Stomach smooth muscle (tissue), 2 donors: ENCODE data around the gene HYI.

ENCODE experiments used
- H3K27ac ChIP-seq: one replicate; pipeline ENCODE4 v1.7.0; 2013; ENCODE audit warnings: mild to moderate bottlenecking, low read length, inconsistent platforms
- H3K27me3 ChIP-seq, 2 donors: one replicate each; pipeline ENCODE4 v1.7.0; 2013; ENCODE audit warnings: low read length in 2 of 2; ENCODE audit not compliant: insufficient read depth in 2 of 2, control insufficient read depth in 1 of 2
- H3K36me3 ChIP-seq, 2 donors: one replicate each; pipeline ENCODE4 v1.7.0; 2013; ENCODE audit warnings: low read length in 2 of 2; ENCODE audit not compliant: control insufficient read depth in 2 of 2, insufficient read depth in 2 of 2
- H3K4me1 ChIP-seq: one replicate; pipeline ENCODE4 v1.7.0; 2013; ENCODE audit warnings: low read length; ENCODE audit not compliant: control insufficient read depth, insufficient read depth
- H3K4me3 ChIP-seq, 2 donors: one replicate each; pipeline ENCODE4 v1.7.0; 2013; ENCODE audit warnings: low read length in 2 of 2
- H3K9ac ChIP-seq, 2 donors: one replicate each; pipeline ENCODE4 v1.7.0; 2013; ENCODE audit warnings: low read length in 2 of 2, mild to moderate bottlenecking in 1 of 2
- H3K9me3 ChIP-seq, 2 donors: one replicate each; pipeline ENCODE4 v1.7.0; 2013; ENCODE audit warnings: low read length in 2 of 2; ENCODE audit not compliant: control insufficient read depth in 2 of 2
- donor health status: healthy.
- donor health status: Pancreatic carcinoma.

Gene HYI

DNA sequence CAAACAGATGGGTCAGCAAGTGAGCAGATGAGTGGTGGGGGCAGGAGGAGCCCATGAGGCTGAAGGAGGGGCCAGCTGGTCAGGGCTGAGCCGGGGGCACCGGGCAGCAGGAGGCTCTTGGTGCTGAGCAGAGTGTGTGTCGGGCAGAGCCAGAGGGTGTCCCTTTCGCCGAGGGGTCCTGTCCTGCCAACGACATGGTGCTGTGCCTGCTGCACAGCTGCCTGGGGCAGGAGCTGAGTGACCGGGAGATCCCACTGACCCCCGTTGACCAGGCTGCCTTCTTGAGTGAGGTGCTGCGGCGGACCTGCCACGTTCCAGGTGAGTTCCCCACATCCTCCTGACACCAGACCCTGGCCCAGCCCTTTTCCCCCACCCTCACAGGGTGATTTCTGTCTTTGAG is 27.5 kb downstream of the HYI start:
- Histone ChIP-seq H3K4me1 (no peaks in the 10 kb centered on the region), H3K27me3 (no peaks in the 10 kb centered on the region), H3K36me3 (peaks cover 87 to 93% of the 10 kb centered on the region in 2 donors), H3K9ac (no peak overlapping the region), H3K4me3 (no peak overlapping the region), H3K27ac (no peak overlapping the region), H3K9me3 (no peaks in the 10 kb centered on the region)

DNA sequence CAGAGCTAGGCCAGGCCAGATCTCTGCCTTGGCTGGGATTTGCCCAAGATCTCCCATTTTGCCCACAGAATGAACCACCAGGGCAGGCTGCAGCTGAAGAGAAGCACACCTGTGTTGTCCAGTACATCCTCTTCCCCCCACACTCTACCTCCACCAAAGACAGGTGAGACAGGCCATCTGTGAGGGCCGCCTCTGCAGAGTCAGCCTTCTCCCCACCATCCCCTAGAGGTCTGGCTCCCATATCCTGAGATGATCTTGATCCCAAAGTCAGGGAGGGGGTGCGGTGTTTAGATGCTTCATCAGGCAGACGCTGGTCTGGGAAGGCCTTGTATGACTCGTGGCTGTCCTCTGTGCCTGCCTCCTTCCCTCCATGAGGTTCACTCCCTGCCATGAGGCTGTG is 28.7 kb downstream of the HYI start:
- Histone ChIP-seq H3K4me3 (no peak overlapping the region), H3K27ac (no peak overlapping the region), H3K36me3 (peaks cover 91 to 93% of the 10 kb centered on the region in 2 donors), H3K27me3 (no peaks in the 10 kb centered on the region), H3K9me3 (no peaks in the 10 kb centered on the region), H3K9ac (no peak overlapping the region), H3K4me1 (no peaks in the 10 kb centered on the region)

- Histone ChIP-seq H3K4me1 (no peaks in the 10 kb centered on the region), H3K4me3 (no peak overlapping the region), H3K27me3 (no peaks in the 10 kb centered on the region), H3K9ac (no peak overlapping the region), H3K27ac (no peak overlapping the region), H3K36me3 (peaks cover 92 to 93% of the 10 kb centered on the region in 2 donors), H3K9me3 (no peaks in the 10 kb centered on the region)
These were observed 29.8 kb downstream of the HYI start for GRCh38 chr1:43423672-43424550.

GRCh38 chr1:43422995-43423671 is 30.6 kb downstream of the HYI start:
- Histone ChIP-seq H3K4me3 (no peak overlapping the region), H3K36me3 (peaks cover 92 to 93% of the 10 kb centered on the region in 2 donors), H3K9ac (no peak overlapping the region), H3K9me3 (no peaks in the 10 kb centered on the region), H3K27ac (no peak overlapping the region), H3K4me1 (no peaks in the 10 kb centered on the region), H3K27me3 (no peaks in the 10 kb centered on the region)

DNA sequence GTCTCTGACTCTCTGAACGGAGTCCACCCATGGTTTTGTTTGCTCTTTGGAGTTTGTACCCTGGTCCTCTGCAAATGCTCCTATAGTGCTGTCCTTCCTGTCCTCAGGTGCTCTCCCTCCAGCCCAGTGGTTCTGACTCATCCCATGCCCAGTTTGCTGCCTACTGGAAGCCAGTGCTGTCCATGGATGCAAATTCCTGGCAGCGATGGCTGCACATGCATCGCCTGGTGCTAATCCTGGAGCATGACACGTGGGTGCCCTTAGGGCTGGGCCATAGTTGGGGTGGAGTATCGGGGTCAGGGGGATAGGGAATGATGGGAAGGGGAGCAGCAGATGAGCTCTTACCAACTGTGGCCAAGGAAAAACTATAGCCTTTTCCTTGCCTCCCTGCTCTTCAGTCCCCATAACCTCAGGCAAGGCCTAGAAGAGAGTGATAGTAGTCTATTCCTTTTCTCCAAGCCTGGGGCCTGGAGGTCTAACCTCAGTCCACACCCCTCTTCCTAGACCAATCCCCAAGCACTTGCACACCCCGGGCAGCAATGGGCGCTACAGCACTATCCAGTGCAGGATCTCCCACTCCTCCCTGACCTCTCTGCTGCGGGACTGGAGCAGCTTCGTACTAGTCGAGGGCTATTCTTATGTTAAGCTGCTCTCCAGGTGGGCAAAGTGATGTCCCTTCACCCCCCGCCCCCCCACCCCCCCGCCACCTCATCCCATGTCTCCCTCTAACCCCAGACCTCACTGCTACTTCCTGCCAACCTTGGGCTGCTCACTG is 31.6 kb downstream of the HYI start:
- Histone ChIP-seq H3K36me3 (peaks cover 93 to 94% of the 10 kb centered on the region in 2 donors), H3K9me3 (no peaks in the 10 kb centered on the region), H3K27me3 (no peaks in the 10 kb centered on the region), H3K4me1 (no peaks in the 10 kb centered on the region), H3K9ac (no peak overlapping the region), H3K4me3 (no peak overlapping the region), H3K27ac (no peak overlapping the region)

DNA sequence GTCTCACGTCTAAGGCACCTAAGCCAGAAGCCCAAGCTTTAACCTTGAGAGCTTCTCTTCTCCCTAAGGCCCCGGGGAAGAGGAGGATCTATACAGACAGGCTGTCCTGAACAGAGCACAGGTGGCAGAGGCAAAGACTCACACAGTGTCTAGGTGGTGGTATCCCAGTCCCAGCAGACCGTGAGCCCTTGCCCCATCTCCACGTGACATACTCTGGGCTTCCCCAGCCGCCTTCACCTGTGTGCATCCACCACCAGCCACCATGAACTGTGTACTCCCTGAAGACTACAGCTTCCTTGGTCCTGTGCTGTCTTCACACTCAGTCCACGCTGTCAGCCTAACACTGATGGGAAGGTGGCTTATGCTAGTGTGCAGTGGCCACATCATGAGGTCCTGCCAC is 32.3 kb downstream of the HYI start:
- Histone ChIP-seq H3K4me1 (no peaks in the 10 kb centered on the region), H3K27ac (no peak overlapping the region), H3K9me3 (no peaks in the 10 kb centered on the region), H3K4me3 (no peak overlapping the region), H3K36me3 (peaks cover 90 to 92% of the 10 kb centered on the region in 2 donors), H3K9ac (no peak overlapping the region), H3K27me3 (no peaks in the 10 kb centered on the region)

DNA sequence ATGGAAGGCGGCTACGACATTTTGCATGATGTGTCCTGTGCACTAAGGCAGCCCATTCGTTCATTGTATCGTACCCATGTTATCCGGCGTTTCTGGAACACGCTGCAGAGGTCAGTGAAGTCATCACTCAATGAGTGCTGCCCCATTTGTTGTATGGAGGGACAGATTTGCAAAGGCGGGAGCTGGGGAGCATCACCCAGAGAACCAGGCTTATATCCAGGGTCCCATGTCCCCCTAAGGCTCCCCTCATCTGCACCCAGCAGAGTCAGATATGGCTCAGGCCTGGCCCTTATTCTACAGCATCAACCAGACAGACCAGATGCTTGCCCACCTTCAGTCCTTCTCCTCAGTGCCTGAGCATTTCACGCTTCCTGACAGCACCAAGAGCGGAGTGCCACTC is 32.9 kb downstream of the HYI start:
- no peaks in the 10 kb centered on the region for H3K27me3 ChIP-seq
- H3K36me3 ChIP-seq: peaks cover 89% of the 10 kb centered on the region in 2 donors
- H3K27ac ChIP-seq: no peak overlapping the region
- no peak overlapping the region for H3K4me3 ChIP-seq
- no peak overlapping the region for H3K9ac ChIP-seq
- no peaks in the 10 kb centered on the region for H3K4me1 ChIP-seq
- H3K9me3 ChIP-seq: no peaks in the 10 kb centered on the region

DNA sequence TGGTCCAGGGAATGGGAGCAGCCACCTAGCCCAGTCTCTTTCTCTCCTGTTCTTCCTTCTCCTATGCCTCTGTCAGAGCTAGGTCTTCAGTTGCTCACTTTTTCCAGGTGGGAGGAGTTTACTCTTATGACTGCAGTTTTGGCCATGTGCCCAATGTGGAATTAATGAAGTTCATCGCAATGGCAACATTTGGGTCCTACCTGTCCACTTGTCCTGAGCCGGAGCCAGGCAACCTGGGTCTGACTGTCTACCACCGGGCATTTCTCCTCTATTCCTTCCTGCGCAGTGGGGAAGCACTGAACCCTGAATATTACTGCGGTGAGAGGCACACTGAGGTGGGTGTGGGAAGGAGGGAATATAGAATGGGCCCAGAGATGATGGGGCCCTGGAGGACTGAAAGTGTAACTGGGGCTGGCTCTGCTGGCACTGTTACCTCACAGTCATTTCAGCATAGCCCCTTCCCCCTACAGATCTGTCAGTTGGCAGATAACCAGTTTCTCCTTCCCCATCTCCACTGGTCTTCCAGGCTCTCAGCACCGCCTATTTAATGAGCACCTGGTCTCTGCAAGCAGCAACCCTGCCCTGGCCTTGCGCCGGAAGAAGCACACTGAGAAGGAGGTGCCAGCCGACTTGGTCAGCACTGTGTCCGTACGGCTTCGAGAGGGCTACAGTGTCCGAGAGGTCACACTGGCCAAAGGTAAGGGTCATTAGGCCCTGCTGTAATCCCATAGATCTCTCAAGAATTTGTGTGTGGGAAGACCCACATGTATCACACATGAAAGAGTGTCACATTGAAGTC is 33.9 kb downstream of the HYI start:
- no peaks in the 10 kb centered on the region for H3K9me3 ChIP-seq
- H3K27me3 ChIP-seq: no peaks in the 10 kb centered on the region
- H3K9ac ChIP-seq: no peak overlapping the region
- no peak overlapping the region for H3K27ac ChIP-seq
- peaks cover 80 to 88% of the 10 kb centered on the region in 2 donors for H3K36me3 ChIP-seq
- no peak overlapping the region for H3K4me3 ChIP-seq
- no peaks in the 10 kb centered on the region for H3K4me1 ChIP-seq

- H3K36me3 ChIP-seq: peaks cover 71 to 78% of the 10 kb centered on the region in 2 donors
These were observed 34.9 kb downstream of the HYI start for GRCh38 chr1:43418858-43419257.

GRCh38 chr1:43415901-43416300 is 37.8 kb downstream of the HYI start:
- H3K27me3 ChIP-seq: no peaks in the 10 kb centered on the region
- H3K4me1 ChIP-seq: no peaks in the 10 kb centered on the region
- no peak overlapping the region for H3K4me3 ChIP-seq
- no peaks in the 10 kb centered on the region for H3K9me3 ChIP-seq
- H3K27ac ChIP-seq: no peak overlapping the region
- H3K36me3 ChIP-seq: peaks cover 44 to 55% of the 10 kb centered on the region in 2 donors
- H3K9ac ChIP-seq: no peak overlapping the region

More at GRCh38 chr1:43418858-43419257, 34.9 kb downstream of the HYI start:
- Histone ChIP-seq H3K27ac (no peak overlapping the region), H3K4me3 (no peak overlapping the region), H3K9me3 (no peaks in the 10 kb centered on the region), H3K4me1 (no peaks in the 10 kb centered on the region), H3K9ac (no peak overlapping the region), H3K27me3 (no peaks in the 10 kb centered on the region)
